Endodermal cell (in vitro differentiated cells): ENCODE results near the gene TTC8. TPM values are rescaled to one million over a fixed set of nuclear protein-coding genes. Genes with fewer than 3 reads are reported as not detected.

Experiments
- DNase-seq: peaks from one replicate; pipeline ENCODE4 v3.0.0-alpha.2; 2017
- H3K27ac ChIP-seq: 2 replicates; pipeline ENCODE4 v1.5.1; 2013; ENCODE audit warnings: mild to moderate bottlenecking, low read depth, low read length, moderate library complexity
- H3K27me3 ChIP-seq: 2 replicates; pipeline ENCODE4 v1.6.1; 2013; ENCODE audit warnings: mild to moderate bottlenecking, low read length, moderate library complexity; ENCODE audit not compliant: insufficient read depth, control insufficient read depth, poor library complexity, severe bottlenecking
- H3K36me3 ChIP-seq: 2 replicates; pipeline ENCODE4 v1.7.0; 2013; ENCODE audit warnings: mild to moderate bottlenecking, low read length, moderate library complexity; ENCODE audit not compliant: control insufficient read depth, insufficient read depth
- H3K4me1 ChIP-seq: one replicate; pipeline ENCODE4 v1.7.0; 2013; ENCODE audit warnings: low read length; ENCODE audit not compliant: control insufficient read depth, insufficient read depth
- H3K4me3 ChIP-seq: 2 replicates; pipeline ENCODE4 v1.5.1; 2013; ENCODE audit warnings: mild to moderate bottlenecking, low read length, moderate library complexity
- H3K9ac ChIP-seq: 2 replicates; pipeline ENCODE4 v1.6.1; 2013; ENCODE audit warnings: mild to moderate bottlenecking, low read length, moderate library complexity; ENCODE audit not compliant: poor library complexity, severe bottlenecking; ENCODE audit errors: extremely low read depth
- H3K9me3 ChIP-seq: 2 replicates; pipeline ENCODE4 v1.6.1; 2013; ENCODE audit warnings: mild to moderate bottlenecking, low read length, moderate library complexity; ENCODE audit not compliant: control insufficient read depth
- H3K27ac Mint-ChIP-seq: 2 replicates; pipeline ENCODE4 v1.8.0; 2020; ENCODE audit warnings: mixed read lengths
- H3K27me3 Mint-ChIP-seq: 2 replicates; pipeline ENCODE4 v1.8.0; 2021; ENCODE audit warnings: mild to moderate bottlenecking, mixed read lengths; ENCODE audit not compliant: insufficient read depth
- H3K36me3 Mint-ChIP-seq: 2 replicates; pipeline ENCODE4 v1.8.0; 2020; ENCODE audit warnings: low read depth, mixed read lengths
- H3K4me1 Mint-ChIP-seq: 2 replicates; pipeline ENCODE4 v1.8.0; 2020; ENCODE audit warnings: mixed read lengths
- H3K4me3 Mint-ChIP-seq: 2 replicates; pipeline ENCODE4 v1.8.0; 2020; ENCODE audit warnings: mild to moderate bottlenecking, moderate library complexity, mixed read lengths
- H3K9me3 Mint-ChIP-seq: 2 replicates; pipeline ENCODE4 v1.8.0; 2020; ENCODE audit warnings: mild to moderate bottlenecking, mixed read lengths
- WGBS, 2 experiments: methylation state at CpG; one replicate each; pipeline versions ENCODE4 v1.1.5 to v1.1.7; 2013; ENCODE audit warnings: missing lambda C conversion rate in 2 of 2, mixed read lengths in 1 of 2; ENCODE audit not compliant: insufficient coverage in 1 of 2, insufficient read length in 1 of 2; 5-methylcytosine and 5-hydroxymethylcytosine counted together
- total RNA-seq, 2 donors: library from RNA; stranded (reverse); fragmentation: NEBNext Ultra II Directional in 1 of 2; extraction: Animal tissue kit (Norgen Biotek cat#: 25700) in 1 of 2; gene quantifications; 2 replicates in 1 of 2; 3 replicates in 1 of 2; pipeline ENCODE4 v1.2.1, GENCODE V29; 2021
- TF ChIP-seq, protein P1 (sequence below): fragments of 200-600 bp; sonication (generic); conservative IDR thresholded peaks from 2 replicates; pipeline ENCODE4 v1.5.0; 2021; ENCODE audit warnings: antibody characterized with exemption, mild to moderate bottlenecking

Gene TTC8
- total RNA-seq, 2 donors from 2014 or later = 25.6 to 33.4 TPM

DNA sequence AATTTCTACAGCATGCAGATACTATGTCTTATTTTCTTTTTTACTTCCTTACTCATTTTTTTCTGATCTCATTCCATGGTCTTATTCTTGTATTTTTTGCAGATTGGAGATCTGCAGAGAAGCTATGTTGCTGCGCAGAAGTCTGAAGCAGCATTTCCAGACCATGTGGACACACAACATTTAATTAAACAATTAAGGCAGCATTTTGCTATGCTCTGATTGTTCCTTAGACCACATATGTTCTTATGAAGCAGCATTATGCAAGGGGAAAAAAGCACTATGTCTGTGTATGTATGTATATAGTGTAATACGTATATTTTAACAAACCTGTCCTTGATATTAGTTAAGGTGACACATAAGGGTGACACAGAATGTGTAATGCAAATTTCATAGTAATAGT lies 52.7 kb downstream of the TTC8 start:
- no peak overlapping the region for H3K9ac ChIP-seq
- Mint-ChIP-seq H3K27me3 (no peaks in the 10 kb centered on the region), H3K4me3 (no peak overlapping the region), H3K9me3 (peaks cover 13% of the 10 kb centered on the region), H3K27ac (no peak overlapping the region), H3K4me1 (no peaks in the 10 kb centered on the region), H3K36me3 (peaks cover 42% of the 10 kb centered on the region)
- no peaks in the 10 kb centered on the region for H3K27me3 ChIP-seq
- H3K27ac ChIP-seq = no peak overlapping the region
- TF ChIP-seq, protein P1, sequence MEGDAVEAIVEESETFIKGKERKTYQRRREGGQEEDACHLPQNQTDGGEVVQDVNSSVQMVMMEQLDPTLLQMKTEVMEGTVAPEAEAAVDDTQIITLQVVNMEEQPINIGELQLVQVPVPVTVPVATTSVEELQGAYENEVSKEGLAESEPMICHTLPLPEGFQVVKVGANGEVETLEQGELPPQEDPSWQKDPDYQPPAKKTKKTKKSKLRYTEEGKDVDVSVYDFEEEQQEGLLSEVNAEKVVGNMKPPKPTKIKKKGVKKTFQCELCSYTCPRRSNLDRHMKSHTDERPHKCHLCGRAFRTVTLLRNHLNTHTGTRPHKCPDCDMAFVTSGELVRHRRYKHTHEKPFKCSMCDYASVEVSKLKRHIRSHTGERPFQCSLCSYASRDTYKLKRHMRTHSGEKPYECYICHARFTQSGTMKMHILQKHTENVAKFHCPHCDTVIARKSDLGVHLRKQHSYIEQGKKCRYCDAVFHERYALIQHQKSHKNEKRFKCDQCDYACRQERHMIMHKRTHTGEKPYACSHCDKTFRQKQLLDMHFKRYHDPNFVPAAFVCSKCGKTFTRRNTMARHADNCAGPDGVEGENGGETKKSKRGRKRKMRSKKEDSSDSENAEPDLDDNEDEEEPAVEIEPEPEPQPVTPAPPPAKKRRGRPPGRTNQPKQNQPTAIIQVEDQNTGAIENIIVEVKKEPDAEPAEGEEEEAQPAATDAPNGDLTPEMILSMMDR = no peak
- no peak overlapping the region for H3K4me3 ChIP-seq
- peaks cover 11% of the 10 kb centered on the region for H3K9me3 ChIP-seq
- WGBS, 2 experiments = 100% methylated on average over 2 of the region's 2 CpGs; no CpG with 5 or more reads in 1 of the 2 experiments
- no peaks in the 10 kb centered on the region for H3K4me1 ChIP-seq
- DNase-seq = no peak
- peaks cover 51% of the 10 kb centered on the region for H3K36me3 ChIP-seq

DNA sequence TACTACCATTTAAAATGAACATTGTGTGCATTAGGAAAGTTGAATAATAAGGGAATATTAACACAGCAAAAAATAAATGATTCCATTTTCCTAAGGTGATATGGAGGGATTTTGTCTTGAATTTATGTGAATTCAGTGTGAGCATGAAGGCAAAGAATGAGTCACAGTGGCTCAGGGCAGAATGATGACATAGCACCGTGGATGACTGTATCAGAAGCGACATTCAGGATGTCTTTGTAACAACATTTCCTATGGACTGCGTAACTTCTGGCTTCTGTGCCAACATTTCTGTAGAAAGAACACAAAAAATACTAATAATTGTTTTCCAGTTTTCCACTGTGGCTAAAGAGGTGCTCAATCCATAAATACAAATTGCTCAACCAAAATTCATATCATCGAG lies 54.6 kb downstream of the TTC8 start:
- no peak overlapping the region for H3K4me3 ChIP-seq
- H3K9me3 Mint-ChIP-seq = peaks cover 32% of the 10 kb centered on the region
- H3K4me1 Mint-ChIP-seq = no peaks in the 10 kb centered on the region
- TF ChIP-seq, protein P1 = no peak
- 95% methylated on average over 4 of the region's 4 CpGs for WGBS, 2 experiments
- H3K4me1 ChIP-seq = no peaks in the 10 kb centered on the region
- H3K9me3 ChIP-seq = peaks cover 15% of the 10 kb centered on the region
- peaks cover 47% of the 10 kb centered on the region for H3K36me3 Mint-ChIP-seq
- no peak overlapping the region for H3K27ac Mint-ChIP-seq
- no peak overlapping the region for H3K4me3 Mint-ChIP-seq
- no peak for DNase-seq
- no peak overlapping the region for H3K9ac ChIP-seq
- no peaks in the 10 kb centered on the region for H3K27me3 Mint-ChIP-seq
- H3K27me3 ChIP-seq = no peaks in the 10 kb centered on the region
- H3K27ac ChIP-seq = no peak overlapping the region
- peaks cover 34% of the 10 kb centered on the region for H3K36me3 ChIP-seq

DNA sequence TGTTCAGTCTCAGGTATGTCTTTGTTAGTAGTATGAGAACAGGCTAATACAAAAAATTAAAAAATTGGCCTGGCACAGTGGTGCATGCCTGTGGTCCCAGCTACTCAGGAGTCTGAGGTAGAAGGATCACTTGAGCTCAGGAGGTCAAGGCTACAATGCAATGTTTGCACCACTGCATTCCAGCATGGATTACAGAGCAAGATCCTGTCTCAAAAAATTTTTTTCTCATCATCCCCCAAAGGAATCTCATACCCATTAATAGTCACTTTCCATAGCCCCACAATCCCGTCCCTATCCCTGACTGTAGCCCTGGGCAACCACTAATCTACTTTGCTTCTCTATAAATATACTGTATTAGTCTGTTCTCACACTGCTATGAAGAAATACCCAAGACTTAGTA lies 57.8 kb downstream of the TTC8 start:
- no peaks in the 10 kb centered on the region for H3K4me1 Mint-ChIP-seq
- TF ChIP-seq, protein P1 = no peak
- no peak overlapping the region for H3K27ac Mint-ChIP-seq
- 94% methylated on average over 1 of the region's 1 CpG; no CpG with 5 or more reads in 1 of the 2 experiments for WGBS, 2 experiments
- no peak for DNase-seq
- H3K27me3 ChIP-seq = no peaks in the 10 kb centered on the region
- no peak overlapping the region for H3K9ac ChIP-seq
- no peak overlapping the region for H3K27ac ChIP-seq
- no peak overlapping the region for H3K4me3 ChIP-seq
- H3K36me3 Mint-ChIP-seq = peaks cover 53% of the 10 kb centered on the region
- peaks cover 19% of the 10 kb centered on the region for H3K36me3 ChIP-seq
- peaks cover 25% of the 10 kb centered on the region for H3K9me3 ChIP-seq
- no peaks in the 10 kb centered on the region for H3K4me1 ChIP-seq
- peaks cover 41% of the 10 kb centered on the region for H3K9me3 Mint-ChIP-seq
- H3K27me3 Mint-ChIP-seq = peaks cover 6% of the 10 kb centered on the region
- H3K4me3 Mint-ChIP-seq = no peak overlapping the region
